Kidney epithelial cell (primary cell): ENCODE measurements around the gene SMC1A. TPM values are rescaled to one million over a fixed set of nuclear protein-coding genes. Genes with fewer than 3 reads are reported as not detected.
A peak's percentile ranks its signal among the peaks of the same experiment; 100 is the strongest.

Experiments used
- DNase-seq: peaks from one replicate; pipeline ENCODE4 v3.0.0-alpha.2; 2010; ENCODE audit warnings: low read depth
- H3K27me3 ChIP-seq: 2 replicates; pipeline ENCODE4 v1.6.0; 2011; ENCODE audit warnings: low read length; ENCODE audit not compliant: control insufficient read depth, insufficient read depth
- H3K36me3 ChIP-seq: 2 replicates; pipeline ENCODE4 v1.5.1; 2011; ENCODE audit warnings: low read length; ENCODE audit not compliant: control insufficient read depth, insufficient read depth
- H3K4me3 ChIP-seq: 2 replicates; pipeline ENCODE4 v1.5.1; 2011; ENCODE audit warnings: low read depth, mild to moderate bottlenecking, control low read depth, low read length
- CTCF ChIP-seq: IDR thresholded peaks from 2 replicates; pipeline ENCODE4 v1.5.1; 2011; ENCODE audit warnings: mild to moderate bottlenecking, moderate library complexity, low read length, control low read depth, inconsistent platforms; ENCODE audit not compliant: insufficient read depth, poor library complexity, severe bottlenecking
- total RNA-seq: library from RNA; depleted of rRNA; stranded (reverse); fragments of >200 nt; gene quantifications from 2 replicates; pipeline ENCODE4 v1.2.3, GENCODE V29; 2015

Gene SMC1A
- total RNA-seq, 1 donor from 2014 or later: 18.8 TPM

DNA sequence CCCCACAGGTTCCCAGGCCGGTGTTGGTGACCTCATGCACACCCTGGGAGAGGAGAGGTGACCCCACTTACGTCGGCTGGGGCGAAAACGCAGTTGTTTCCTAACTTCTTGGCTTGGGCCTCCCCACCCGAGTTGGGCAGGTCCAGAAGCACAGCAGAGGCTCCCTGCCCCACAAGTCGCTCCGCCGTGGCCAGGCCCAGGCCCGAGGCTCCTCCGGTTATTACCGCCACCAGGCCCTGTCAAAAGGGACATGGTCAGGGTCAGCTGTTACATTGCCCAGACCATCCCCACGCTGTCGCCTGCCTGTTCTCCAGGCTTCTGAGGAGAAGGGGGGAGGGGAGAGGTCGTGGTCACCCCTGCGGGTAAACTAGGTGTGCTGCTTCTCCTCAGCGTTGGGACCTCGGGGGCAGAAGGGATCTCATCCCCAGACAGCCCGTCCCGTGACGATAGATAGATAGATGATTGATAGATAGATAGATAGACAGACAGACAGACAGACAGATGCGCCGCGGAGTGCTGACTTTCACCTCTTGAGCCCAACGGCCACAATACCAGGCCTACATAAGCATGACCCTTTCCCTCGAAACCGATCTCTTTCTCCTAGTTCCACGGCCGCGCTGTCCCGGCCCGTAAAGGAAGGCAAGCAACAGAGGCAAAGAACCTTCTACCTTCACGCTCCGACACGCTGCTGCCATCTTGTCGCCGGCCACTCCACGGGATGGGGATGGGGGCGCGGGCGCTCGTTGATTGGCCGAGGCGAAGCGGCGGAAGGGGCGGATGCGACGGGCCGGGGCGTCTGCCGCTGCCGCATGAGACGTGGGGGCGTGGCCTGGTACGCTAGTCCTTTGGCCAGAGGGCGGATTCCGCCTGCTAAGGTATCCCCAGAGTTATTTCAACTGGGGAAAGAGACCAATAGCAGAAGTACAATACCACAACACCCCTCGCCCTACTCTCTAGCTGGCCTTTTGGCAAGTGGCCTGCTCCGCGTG lies 11.5 kb upstream of the SMC1A start, which contains the start of gene HSD17B10:
Gene HSD17B10 (minus strand): TSS at position 720 of the 989 bp plus-strand sequence. CDS start 25 bp downstream, at position 695.
- Histone ChIP-seq H3K4me3 (peak within 1 kb of the TSS; percentile 80), H3K27me3 (peaks cover 5% of the 10 kb centered on the region), H3K36me3 (no peaks in the 10 kb centered on the region)
- peak; percentile 41 for DNase-seq
- no peak for TF ChIP-seq CTCF

DNA sequence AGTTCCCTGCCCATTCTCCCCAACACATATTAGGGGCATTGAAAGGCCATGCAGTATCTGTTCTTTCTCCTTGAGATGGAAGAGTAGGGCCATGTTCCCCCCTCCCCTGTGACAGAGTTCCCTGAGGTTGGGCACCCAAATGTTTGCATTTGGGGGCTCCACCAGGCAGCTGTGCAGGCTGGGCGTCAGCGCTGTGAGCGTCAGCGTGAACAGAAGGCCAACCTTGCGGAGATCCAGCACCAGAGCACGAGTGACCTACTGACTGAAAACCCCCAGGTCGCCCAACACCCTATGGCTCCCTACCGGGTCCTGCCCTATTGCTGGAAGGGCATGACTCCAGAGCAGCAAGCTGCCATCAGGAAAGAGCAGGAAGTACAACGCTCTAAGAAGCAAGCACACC lies 7.8 kb upstream of the SMC1A start:
- Histone ChIP-seq H3K27me3 (peaks cover 5% of the 10 kb centered on the region), H3K36me3 (no peaks in the 10 kb centered on the region), H3K4me3 (no peak overlapping the region)
- no peak for TF ChIP-seq CTCF
- no peak for DNase-seq

- Histone ChIP-seq H3K36me3 (no peaks in the 10 kb centered on the region), H3K4me3 (no peak overlapping the region), H3K27me3 (peaks cover 2% of the 10 kb centered on the region)
- no peak for TF ChIP-seq CTCF
- no peak for DNase-seq
These were observed 7.3 kb upstream of the SMC1A start for GRCh38 chrX:53429755-53430154.

GRCh38 chrX:53422861-53423306 lies 430 bp upstream of the SMC1A start, which contains the start of gene RIBC1:
TSS of gene RIBC1 (plus strand) at chrX:53422873. CDS start at chrX:53426277, 3,404 bp downstream.
- TF ChIP-seq CTCF: no peak
- Histone ChIP-seq H3K36me3 (no peaks in the 10 kb centered on the region), H3K27me3 (no peaks in the 10 kb centered on the region), H3K4me3 (peak within 1 kb of the TSS; percentile 96)
- DNase-seq: no peak

- no peak for TF ChIP-seq CTCF
- no peak for DNase-seq
- no peaks in the 10 kb centered on the region for H3K27me3 ChIP-seq
- no peaks in the 10 kb centered on the region for H3K36me3 ChIP-seq
- peak overlapping the region; percentile 96 for H3K4me3 ChIP-seq
These were observed 725 bp downstream of the SMC1A start for GRCh38 chrX:53421772-53422085.
